Astrocyte of the cerebellum (primary cell): Measurements from ENCODE around the gene DHH.

Experiments
- DNase-seq: peaks from one replicate; pipeline ENCODE4 v3.0.0-alpha.2; 2011; ENCODE audit warnings: low read depth
- H3K4me3 ChIP-seq: 2 replicates; pipeline ENCODE4 v1.5.1; 2011; ENCODE audit warnings: mild to moderate bottlenecking, low read depth, low read length, moderate library complexity
- in situ Hi-C: cut with HindIII; loops from 2 replicates; pipeline ENCODE4 v1.10.0; 2017; ENCODE audit warnings: low sequenced_read_pairs
- TF ChIP-seq, protein P1 (sequence below): IDR thresholded peaks from 2 replicates; pipeline ENCODE4 v1.5.1; 2012; ENCODE audit warnings: low read length, low read depth, moderate library complexity, mild to moderate bottlenecking; ENCODE audit errors: missing control alignments

The DHH gene

DNA sequence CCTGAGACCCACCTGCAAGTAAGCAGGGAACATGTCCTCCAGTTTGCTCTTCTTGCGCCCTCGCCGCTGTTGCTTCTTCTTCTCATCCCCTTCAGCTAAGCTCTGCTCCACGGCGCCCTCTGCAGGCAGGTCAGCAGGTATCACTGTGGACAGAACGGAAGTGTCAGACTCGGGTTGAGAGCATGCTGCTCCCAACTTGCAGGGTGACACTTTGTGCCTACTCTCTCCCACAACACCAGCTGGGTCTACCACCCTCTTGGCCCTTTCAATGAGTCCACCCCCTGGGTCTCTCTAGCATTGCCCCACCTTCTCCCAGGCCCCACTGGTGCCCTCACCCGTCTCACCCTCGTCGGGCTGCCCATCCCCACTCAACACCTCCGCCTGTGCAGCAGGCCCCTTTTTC lies 50.7 kb downstream of the DHH start:
- peak; percentile 6 for DNase-seq
- H3K4me3 ChIP-seq: no peak overlapping the region
- in situ Hi-C loops: no loop called here
- TF ChIP-seq, protein P1, sequence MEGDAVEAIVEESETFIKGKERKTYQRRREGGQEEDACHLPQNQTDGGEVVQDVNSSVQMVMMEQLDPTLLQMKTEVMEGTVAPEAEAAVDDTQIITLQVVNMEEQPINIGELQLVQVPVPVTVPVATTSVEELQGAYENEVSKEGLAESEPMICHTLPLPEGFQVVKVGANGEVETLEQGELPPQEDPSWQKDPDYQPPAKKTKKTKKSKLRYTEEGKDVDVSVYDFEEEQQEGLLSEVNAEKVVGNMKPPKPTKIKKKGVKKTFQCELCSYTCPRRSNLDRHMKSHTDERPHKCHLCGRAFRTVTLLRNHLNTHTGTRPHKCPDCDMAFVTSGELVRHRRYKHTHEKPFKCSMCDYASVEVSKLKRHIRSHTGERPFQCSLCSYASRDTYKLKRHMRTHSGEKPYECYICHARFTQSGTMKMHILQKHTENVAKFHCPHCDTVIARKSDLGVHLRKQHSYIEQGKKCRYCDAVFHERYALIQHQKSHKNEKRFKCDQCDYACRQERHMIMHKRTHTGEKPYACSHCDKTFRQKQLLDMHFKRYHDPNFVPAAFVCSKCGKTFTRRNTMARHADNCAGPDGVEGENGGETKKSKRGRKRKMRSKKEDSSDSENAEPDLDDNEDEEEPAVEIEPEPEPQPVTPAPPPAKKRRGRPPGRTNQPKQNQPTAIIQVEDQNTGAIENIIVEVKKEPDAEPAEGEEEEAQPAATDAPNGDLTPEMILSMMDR: peak; percentile 78

DNA sequence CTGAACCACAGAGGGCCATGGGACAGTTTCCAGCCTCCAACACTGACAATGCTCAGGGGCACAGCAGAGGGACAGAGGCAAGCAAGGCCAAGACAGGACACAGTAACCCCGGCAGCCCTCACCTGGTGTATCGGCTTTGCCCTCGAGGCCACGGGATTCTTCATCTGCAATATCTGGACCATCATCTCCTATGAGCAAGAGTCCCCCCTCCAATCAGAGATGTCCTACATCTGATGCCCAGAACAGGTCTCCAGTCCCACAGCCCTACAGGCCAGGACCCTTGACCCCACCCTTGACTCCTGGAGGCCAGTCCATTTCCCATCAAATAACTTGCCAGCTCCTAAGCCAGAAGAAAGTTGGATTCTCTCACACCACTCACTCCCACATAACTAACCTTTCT lies 51.4 kb downstream of the DHH start:
- TF ChIP-seq, protein P1: no peak
- no peak overlapping the region for H3K4me3 ChIP-seq
- DNase-seq: no peak
- in situ Hi-C loops: no loop called here

DNA sequence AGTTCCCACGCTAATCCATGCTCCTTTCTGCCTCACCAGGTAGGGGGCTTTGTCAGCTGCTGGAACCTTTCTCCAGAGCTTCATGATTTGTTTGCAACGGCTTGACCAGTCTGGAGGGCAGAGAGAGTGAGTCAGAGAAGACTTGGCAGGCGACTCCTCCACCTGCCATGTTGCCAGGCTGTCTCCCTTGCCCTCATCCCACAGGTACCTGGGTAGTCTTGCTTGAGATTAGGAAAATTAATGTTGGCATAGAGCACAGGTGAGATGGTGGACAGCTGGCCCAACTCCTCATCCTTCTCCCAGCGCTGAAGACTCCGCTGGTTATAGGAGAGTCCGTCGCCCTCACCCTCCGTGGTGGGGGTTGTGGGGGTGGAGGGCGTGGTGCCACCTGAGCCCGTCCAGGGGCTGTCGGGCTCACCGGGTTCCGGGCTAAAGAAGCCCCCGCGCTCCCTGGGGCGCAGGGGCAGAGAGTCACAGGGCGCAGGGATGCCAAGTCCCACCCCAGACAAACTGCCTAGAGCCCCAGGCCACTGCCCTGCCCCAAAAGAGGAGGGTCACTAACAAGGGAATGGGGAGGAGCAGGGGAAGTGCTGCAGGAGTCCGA lies 52.6 kb downstream of the DHH start:
- in situ Hi-C loops: no loop called here

GRCh38 chr12:49041036-49041880 lies 53.3 kb downstream of the DHH start:
- H3K4me3 ChIP-seq: no peak overlapping the region
- TF ChIP-seq, protein P1: no peak
- in situ Hi-C loops: no loop called here
- no peak for DNase-seq

More for the DNA sequence above, 52.6 kb downstream of the DHH start:
- DNase-seq: no peak
- no peak overlapping the region for H3K4me3 ChIP-seq
- TF ChIP-seq, protein P1: no peak

- no peak overlapping the region for H3K4me3 ChIP-seq
- DNase-seq: no peak
- TF ChIP-seq, protein P1: no peak
- in situ Hi-C loops: no loop called here
Measured at GRCh38 chr12:49040364-49040855, 54.2 kb downstream of the DHH start.

- H3K4me3 ChIP-seq: no peak overlapping the region
- in situ Hi-C loops: no loop called here
- TF ChIP-seq, protein P1: no peak
- no peak for DNase-seq
Measured at GRCh38 chr12:49039421-49040363, 54.9 kb downstream of the DHH start.
